Measurements from ENCODE around the gene SPG11.
"Not testable (repeated sequence)": the region's sequence is repeated elsewhere in the genome, so short reads cannot be mapped to it uniquely, and the experiment has no call there.

SPG11 gene

DNA sequence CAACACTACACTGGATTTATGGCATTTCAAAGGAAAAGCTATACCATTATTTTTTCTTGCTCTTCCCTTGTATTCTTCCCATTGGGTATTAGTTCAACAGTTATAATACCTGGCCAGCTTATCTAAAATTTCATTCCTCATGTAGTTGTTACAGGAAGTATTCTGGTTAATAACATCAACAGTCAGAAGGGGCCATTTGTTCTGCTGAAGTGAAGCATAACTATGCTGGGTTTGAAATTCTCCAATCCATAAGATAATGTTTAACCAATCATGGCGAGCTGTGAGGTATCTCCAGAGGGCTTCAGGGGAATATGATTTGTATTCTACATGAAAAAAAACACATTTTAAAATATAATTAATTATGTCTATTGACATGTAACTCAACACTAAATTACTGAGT lies 43.4 kb downstream of the SPG11 start:
- no peak for DNase-seq

DNA sequence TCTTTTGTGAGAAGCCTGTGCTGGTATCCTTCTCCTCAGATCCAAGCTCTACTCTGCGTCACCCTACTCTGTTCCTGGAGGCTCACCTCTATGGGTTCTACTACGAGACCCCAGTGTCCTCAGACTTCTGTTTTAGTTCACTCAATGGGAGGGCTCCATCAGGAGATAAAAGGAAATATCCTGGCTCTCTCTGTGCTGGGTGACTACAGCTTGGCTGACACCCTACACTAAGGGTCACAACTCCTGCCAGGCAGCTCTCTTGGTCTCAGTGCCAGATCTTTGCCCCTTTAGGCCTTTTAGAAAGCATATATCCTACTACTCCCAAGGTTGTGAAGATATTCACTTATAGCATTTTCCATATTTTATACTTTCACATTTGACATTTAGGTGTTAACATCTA lies 46.5 kb downstream of the SPG11 start:
- no peak for DNase-seq

DNA sequence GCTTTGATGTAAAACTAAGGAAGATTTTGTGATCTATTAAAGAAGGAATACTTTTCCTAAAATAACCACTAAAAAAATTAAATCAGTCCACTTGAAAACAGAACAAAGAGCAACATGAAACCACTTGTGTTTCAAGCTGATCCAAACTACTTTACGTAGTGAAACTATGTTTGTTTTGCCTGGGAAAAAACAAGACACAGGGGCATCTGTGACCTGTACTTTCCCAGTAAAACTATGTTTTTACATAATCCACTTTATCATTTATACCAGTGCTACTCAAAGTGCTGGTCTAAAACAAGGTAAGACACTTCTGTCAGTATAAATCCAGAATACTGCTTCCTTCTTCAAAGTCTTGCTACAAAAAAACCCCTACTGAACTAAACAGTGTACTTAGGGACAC lies 56.7 kb downstream of the SPG11 start:
- no peak for DNase-seq

DNA sequence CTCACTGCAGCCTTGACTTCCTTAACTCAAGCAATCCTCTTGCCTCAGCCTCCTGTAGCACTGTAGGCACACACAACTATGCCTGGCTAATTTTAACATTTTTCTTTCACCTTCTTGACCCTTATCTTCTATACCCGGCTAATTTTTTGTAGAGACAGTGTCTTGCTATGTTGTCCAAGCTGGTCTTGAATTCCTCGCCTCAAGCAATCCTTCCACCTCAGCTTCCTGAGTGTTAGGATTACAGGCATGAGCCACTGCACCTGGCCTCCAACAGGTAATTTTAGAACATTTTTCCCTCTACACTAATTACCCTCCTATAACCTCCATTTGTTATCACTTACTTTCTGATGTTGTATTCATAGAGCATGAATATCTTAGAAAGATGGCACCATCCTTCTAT lies 60.3 kb downstream of the SPG11 start:
- no peak for DNase-seq

DNA sequence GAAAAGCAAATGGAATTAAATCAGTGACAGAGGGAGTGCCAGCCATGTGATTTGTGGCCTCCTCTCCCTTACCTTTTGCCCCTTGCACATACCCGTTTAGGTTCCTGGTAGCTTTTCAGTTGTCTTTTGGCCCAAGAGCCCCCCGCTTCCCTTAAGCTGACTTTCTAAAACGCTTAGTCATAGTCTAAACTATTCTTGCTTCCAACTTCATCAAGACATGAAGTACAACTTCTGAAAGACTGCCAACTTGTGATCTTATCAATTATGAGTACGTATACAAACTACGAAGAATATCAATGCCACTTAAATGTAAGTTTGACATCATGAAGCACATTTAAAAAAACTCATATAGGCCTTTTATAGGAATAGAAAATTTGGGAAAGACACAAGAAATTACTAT lies 64.6 kb downstream of the SPG11 start:
- DNase-seq = no peak

DNA sequence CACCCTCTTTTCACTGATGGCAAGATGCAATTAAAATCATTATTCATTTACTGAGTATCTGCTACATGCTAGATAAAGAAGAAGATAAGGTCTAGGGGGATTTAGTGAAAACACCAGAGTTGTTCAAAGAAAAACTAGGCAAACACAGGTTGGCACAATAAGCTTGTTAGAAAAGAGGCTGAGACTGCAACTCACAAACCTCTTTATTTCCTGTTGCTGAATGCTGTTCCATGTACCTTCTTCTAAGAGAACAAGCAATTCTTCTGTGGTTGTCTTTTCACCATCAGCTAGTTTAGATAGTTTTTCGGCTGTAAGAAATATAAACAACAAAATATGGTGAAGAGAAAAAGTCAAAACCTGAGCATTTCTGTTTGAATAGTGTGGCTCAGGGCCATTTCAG lies 65.4 kb downstream of the SPG11 start:
- no peak for DNase-seq

DNA sequence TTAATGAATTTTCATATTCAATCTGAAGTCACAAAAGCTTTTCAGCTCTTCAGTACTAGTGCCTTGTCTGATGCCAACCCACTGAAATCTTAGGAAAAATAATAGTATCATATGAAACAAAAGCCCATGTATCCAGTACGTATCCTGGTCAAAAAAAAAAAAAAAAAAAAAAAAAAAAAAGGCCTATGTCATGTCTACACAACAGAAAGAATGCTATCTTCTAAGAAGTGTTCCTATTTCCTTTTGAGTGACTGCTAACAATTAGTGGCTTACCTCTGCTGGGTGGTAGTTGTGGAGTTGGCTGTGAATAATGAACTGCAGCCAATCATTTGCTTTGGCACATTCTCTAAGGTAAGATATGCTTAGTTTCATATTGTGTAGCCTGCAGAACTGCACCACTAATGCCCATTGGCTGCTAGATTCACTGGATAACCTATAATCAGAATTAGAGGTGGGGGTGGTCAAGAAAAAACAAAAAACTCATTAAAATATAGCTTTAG lies 66.9 kb downstream of the SPG11 start:
- DNase-seq = no peak

DNA sequence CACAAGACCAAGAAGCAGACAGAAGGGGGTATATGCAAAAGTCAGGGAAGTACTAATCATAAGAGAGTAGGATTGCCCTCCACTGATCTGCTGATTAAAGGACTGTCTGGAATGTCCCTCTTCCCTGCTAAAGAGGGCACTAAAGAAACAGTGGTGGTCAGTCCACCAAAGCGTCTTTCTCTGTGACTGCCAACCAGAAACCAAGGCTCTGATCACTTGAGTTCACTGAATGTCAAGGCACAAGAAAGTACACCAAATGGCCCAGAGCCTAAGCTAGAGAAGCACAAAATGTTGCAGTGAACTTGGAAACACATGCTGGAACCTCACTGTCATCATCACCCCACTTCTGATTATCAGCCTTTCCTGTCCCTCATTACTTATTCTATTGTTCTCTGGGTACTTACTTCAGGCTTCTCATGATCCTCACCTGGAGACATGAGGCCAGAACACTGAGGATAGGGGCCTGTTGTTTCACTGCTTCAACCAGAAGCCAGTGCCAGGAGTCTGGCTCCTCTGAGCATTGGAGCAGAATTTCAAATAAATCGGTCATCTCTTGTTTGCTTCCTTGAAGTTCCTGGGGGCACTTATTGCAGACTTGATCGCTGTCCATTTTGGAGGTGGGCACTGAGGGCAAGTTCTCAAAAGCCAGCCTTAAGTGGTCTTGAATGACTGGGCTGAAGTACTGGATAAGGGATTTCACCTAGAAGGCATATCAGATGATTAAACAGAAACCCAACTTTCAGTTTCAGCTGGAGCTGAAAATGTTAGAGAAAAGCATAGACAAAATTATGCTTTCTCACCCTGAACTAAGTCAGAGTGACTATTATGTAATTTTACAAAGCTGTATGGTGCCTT lies 67.6 kb downstream of the SPG11 start:
- DNase-seq = no peak

DNA sequence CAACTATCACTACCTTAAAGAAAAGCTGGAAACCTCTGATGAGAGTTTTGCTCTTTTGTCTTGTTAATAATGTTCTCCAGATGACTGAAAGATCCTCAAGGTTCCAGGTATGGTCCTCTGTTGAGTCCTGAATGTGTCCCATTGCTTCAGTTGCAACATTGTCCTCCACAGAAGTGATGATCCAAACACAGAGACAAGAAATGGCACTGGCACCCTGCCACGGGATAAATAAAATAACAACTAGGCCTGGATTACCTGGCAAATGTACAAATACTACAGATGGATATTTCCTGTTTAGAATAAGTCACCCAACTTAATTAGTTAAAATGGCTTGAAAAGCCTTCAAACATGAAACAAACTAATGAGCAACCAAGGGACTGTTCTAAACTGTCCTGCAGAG lies 68.2 kb downstream of the SPG11 start:
- DNase-seq = no peak

DNA sequence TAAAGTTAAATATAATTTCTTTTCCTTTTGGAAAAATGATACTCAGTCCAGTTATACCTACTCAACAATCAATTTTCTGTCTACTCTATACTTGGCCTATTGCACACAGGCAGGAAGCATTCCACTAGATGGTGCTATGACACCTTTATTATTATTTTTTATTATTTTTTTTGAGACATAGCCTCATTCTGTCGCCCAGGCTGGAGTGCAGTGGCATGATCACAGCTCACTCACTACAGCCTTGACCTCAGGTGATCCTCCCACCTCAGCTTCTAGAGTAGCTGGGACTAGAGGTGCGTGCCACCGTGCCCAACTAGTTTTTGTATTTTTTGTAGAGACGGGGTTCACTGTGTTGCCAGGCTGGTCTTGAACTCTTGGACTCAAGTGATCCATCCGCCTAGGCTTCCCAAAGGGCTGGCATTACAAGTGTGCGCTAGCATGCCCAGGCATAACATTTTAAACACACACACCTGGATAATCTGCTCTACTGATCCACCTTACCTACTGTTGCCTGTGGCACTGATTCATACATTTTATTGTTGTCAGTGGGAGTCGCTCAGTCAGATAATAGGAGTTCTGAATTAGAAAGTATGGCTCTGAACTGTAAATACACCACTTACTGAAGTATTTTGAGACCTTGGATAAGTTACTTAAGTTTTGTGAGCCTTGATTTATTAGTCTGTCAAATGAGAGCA lies 70.3 kb downstream of the SPG11 start:
- peak; percentile 17 for DNase-seq

DNA sequence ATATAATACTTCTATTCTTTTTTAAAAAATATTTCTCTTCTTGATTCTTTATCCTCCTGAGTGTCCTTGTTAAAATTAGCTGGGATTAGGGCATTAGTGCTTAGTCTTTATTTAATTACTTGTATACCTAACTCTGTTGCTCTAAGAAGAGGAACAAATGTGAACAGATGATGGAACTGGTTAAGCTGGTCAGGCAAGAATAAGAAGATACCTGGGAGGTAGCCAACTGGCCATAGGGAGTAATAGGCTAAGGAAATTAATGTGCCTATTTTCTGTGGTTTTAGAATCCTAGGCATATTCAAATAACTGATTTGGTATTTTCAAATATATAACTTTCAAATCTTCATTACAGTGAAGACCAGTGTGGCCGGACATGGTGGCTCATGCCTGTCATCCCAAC lies 72.1 kb downstream of the SPG11 start:
- DNase-seq = no peak

DNA sequence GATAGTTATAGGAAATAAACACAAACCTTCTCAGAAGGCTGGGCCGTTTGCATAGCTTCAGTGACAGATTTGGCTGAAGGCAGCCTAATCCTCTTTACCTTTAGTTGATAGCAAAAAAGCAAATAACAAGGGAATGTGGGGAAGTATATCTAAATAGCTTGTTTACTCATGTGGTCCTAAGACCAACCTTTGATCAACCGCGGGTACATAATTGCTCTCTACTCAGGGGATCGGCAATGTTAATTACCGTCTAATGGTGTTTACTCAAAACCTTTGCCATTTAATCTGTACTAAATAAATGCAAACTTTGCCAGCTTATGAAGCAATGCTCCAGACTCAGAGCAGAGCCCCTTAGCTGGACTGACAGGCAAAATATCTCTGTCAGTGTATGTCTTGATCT lies 74.9 kb downstream of the SPG11 start:
- no peak for DNase-seq

DNA sequence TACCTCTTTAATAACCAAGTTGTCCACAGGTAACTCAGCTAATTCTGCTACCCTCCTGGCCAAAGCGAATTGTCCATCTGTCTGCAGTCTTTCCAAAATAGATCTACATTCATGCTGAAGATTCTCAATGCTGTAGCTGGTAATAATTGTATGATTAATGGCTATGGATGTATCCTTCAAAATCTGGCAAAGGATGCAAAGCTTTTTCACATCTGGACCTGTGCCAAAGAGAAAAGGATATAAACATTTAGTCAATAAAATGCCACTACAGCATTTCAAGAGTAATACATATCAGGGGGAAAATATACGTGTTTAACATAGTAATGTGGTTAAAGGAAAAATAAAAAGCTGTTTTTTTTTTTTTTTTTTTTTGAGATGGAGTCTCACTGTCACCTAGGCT lies 77.8 kb downstream of the SPG11 start:
- no peak for DNase-seq

DNA sequence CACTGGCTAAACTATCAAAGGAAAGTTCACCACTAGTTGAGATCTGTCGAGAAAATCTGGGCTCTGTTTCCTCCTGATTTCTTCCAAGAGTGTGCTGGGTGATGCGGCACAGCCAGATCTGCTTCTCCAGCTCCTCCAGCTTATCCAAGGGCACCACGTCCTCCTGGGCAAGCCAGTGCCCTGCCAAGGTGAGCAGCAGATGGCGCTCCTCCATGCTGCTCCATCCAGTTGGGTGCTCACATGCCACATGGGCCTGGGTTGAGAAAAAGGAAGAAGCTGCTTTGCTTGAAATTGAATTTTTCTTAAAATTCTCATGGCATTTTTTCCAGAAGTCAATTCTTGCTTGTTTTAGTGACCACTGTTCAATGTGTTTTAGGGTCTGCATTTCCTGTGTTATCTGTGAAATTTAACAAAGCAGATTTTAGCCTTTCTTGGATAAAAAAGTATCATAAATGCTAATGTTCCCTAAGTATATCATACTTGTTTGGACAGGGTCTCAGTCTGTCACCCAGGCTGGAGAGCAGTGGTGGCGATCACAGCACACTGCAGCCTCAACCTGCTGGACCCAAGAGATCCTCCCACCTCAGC lies 79.2 kb downstream of the SPG11 start:
- peak; percentile 20 for DNase-seq

DNA sequence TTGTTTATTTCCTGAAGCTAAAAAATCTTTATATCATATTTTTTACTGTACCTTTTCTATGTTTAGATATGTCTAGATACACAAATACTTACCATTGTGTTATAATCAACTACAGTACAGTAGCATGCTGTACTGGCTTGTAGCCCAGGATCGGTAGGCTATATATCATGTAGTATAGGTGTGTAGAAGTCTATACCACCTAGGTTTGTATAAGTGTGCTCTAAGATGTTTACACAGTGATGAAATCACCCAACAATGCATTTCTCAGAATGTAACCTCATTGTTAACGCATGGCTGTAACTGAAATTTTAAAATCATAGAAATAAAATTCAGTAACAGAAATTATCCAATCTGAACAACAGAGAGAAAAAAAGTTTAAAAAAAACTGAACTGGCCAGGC lies 83.4 kb downstream of the SPG11 start:
- DNase-seq = no peak

DNA sequence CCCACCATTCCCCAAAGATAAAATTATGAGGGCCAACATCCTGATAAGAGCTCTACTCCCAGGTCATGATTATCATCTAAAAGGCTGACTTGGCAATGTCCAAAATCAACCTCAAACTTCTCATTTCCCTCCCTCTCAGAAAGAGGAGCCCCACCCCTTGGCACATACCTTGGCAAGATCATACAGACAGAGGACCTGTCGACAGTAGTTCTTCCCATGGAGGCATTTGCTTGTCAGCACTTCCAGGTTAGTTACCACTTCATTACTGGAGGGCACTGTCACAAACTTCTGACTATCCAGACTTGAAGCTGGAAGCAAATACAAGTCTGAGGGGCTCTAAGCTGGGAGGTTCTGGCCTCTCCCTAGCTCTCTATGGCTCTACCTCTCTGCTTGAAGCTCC lies 88.7 kb downstream of the SPG11 start:
- no peak for DNase-seq

DNA sequence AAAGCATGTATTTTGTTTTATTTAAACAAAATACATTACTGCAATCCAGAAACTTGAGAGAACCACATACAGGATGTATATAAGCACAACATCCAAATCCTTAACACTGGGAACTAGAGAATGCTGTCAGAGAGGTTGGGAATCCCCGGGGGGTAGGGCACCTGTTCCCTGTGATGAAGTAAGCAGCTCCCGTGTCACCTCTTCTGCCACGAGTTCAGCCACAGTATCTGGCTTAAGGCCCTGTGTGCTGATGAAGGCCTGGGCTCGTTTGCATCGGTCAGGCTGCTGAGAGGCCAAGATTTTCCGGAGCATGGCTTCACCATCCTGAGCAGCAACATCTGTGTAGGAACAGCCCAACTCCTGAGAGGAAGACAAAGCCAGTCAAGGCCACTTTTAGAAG lies 90.1 kb downstream of the SPG11 start:
- DNase-seq = no peak

DNA sequence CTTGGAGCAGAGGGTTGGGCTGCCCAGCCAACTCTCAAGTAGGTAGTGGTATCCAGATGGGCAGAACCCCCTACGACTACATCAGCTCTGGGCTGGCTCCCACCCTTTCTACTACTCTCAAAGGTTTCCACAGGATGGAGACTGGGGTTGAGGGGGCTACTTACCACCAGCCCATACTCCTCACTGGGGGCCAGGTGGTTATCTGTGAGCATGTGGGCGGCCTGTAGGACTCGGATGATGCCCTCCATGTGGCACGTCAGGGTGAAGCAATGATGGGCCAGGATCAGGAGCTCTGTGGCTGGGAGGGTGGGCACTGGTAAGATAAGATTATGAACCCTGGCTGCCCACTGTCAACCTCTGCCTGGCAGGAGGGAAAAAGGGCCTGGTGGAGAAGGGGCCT lies 93.1 kb downstream of the SPG11 start:
- DNase-seq = no peak

DNA sequence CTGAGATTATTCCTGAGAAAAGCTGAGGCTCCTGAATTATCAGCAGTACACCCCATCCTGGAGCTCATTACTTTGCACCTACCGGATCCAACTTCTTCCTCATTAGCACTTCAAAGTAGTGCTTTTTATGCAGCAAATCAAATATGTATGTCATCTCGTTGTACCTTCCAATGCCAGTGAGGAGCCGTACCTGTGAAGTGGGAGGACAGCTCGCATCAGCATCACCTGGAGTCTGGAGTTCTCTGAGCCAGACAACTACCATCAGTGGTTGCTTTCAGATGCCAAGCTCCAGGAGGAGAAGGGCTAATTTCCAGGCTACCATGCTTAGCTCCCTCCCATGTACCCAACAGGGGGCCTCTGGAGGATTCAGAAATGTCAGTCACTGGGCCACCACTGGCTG lies 94.1 kb downstream of the SPG11 start:
- no peak for DNase-seq

DNA sequence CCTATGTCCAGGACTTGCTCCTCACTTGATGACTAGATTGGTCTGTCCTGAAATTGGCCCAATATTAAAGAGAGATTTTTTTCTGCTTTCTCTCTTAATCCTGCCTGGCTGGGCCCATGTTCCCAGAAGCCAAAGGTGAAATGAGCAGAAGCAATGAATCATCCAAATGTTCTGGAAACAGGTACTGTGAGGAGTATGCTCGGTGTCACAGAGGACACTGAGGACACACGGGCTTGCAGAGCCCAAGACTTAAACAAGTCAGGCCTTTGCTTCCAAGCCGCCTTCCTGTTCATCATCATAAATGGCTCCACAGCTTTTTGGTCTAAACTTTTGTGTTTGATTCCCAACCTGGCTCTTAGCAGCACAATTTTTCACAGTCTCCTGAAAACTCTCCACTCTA lies 95.1 kb downstream of the SPG11 start:
- no peak for DNase-seq

DNA sequence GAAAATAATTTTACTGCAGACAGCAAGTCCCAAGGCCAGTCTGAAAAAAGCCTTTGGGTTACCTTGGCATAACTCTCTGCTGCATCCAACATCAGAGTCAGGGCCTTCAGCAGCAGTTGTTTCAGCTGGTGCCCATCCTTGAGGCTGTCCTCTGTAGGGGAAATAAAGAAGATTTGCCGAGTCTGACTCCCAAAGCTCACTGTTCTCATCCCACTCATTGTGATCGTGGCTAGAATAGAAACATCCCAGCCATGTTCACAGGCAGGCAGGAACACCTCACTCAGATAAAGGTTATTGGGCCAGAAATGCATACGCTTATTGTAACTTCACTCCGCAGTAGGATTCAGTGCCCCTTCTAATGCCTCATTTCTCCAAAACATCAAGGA lies 97.3 kb downstream of the SPG11 start:
- DNase-seq = no peak

DNA sequence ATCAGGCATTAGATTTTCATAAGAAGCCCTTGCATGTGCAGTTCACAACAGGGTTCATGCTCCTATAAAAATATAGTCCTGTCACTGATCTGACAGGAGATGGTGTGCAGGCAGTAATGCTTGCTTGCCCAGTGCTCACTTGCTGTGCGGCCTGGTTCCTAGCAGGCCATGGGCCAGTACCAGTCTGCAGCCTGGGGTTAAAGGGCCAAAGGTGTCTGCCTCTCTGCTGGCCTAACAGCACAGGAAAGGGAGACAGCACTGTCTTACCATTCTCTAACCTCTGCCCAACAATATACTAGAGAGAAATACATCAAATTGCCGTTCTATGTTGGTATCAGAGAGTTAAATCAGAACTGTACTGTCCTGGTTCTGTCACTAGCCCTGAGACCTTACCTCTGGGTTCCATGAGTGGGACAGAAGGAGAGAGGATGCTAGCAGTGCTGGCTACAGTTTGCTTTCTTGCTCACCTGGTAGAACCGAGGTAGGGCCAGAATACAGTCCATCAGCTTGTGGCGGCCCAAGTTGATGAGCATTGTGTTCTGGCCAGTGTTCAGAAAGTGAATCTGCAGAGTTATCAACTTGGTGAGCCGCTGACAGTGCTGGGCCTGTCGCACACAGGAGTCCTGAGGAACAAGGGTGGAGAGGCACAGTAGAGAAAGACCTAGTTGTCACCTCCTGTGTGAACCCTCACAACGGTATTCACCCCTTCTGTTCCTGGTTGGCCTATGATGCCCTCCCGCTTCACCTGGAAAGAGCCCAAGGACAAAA lies 97.9 kb downstream of the SPG11 start:
- DNase-seq = no peak

DNA sequence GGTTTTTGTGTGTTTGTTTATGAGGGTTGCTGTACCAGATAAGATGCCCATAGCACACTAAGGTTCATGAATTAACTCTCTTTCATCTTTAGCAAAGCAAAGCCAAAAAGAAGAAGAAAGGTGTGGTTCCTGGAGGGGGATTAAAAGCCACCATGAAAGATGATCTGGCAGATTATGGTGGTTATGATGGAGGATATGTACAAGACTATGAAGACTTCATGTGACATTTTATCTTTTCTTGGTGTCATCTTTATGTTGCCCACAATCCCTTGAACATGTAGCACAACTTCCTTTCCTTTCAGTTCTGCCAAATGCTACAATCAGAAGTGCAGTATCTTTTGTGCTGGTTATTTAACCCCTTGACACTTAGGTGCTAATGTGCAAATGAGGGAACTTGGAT lies 102.5 kb downstream of the SPG11 start:
- DNase-seq = not testable (repeated sequence)
